Measurements from ENCODE around the gene IFI35. TPM values are rescaled to one million over a fixed set of nuclear protein-coding genes. Genes with fewer than 3 reads are reported as not detected.
"Not testable (repeated sequence)": the region's sequence is repeated elsewhere in the genome, so short reads cannot be mapped to it uniquely, and the experiment has no call there.

Gene IFI35
- total RNA-seq, 4 donors from 2014 or later = 60.1 to 85.8 (median 73.4) TPM

- no peak for DNase-seq
- TF ChIP-seq CTCF (IDR thresholded peaks at IDR 0.05) = no peak
- TF ChIP-seq POLR2A (IDR thresholded peaks at IDR 0.05) = no peak
- Histone ChIP-seq H3K27me3 (no peaks in the 10 kb centered on the region), H3K4me3 (no peak overlapping the region), H3K36me3 (no peaks in the 10 kb centered on the region), H3K9me3 (no peaks in the 10 kb centered on the region), H3K27ac (no peak overlapping the region), H3K4me1 (no peaks in the 10 kb centered on the region)
Measured at GRCh38 chr17:43039646-43040045, 33.1 kb downstream of the IFI35 start.

- Histone ChIP-seq H3K4me1 (no peaks in the 10 kb centered on the region), H3K36me3 (no peaks in the 10 kb centered on the region), H3K27me3 (no peaks in the 10 kb centered on the region), H3K27ac (no peak overlapping the region), H3K9me3 (no peaks in the 10 kb centered on the region), H3K4me3 (no peak overlapping the region)
- no peak for DNase-seq
- no peak for TF ChIP-seq POLR2A (IDR thresholded peaks at IDR 0.05)
- TF ChIP-seq CTCF (IDR thresholded peaks at IDR 0.05) = no peak
Measured at GRCh38 chr17:43040655-43041054, 34.1 kb downstream of the IFI35 start.

- DNase-seq = no peak
- H3K9me3 ChIP-seq = no peaks in the 10 kb centered on the region
- H3K27ac ChIP-seq = no peak overlapping the region
- TF ChIP-seq CTCF (IDR thresholded peaks at IDR 0.05) = no peak
- TF ChIP-seq POLR2A (IDR thresholded peaks at IDR 0.05) = no peak
- no peaks in the 10 kb centered on the region for H3K27me3 ChIP-seq
- no peaks in the 10 kb centered on the region for H3K36me3 ChIP-seq
- no peak overlapping the region for H3K4me3 ChIP-seq
- H3K4me1 ChIP-seq = no peaks in the 10 kb centered on the region
Measured at GRCh38 chr17:43042025-43042628, 35.5 kb downstream of the IFI35 start.

- H3K4me3 ChIP-seq = no peak overlapping the region
- no peaks in the 10 kb centered on the region for H3K27me3 ChIP-seq
- no peak for TF ChIP-seq POLR2A (IDR thresholded peaks at IDR 0.05)
- no peak for TF ChIP-seq CTCF (IDR thresholded peaks at IDR 0.05)
- no peaks in the 10 kb centered on the region for H3K36me3 ChIP-seq
- H3K9me3 ChIP-seq = no peaks in the 10 kb centered on the region
- H3K4me1 ChIP-seq = no peaks in the 10 kb centered on the region
- H3K27ac ChIP-seq = no peak overlapping the region
- no peak for DNase-seq
Measured at GRCh38 chr17:43043307-43043706, 36.7 kb downstream of the IFI35 start.

- TF ChIP-seq CTCF (IDR thresholded peaks at IDR 0.05) (no peak), POLR2A (IDR thresholded peaks at IDR 0.05) (no peak)
- DNase-seq = no peak
- no peak overlapping the region for H3K4me3 ChIP-seq
- H3K36me3 ChIP-seq = no peaks in the 10 kb centered on the region
- H3K27ac ChIP-seq = no peak overlapping the region
- no peaks in the 10 kb centered on the region for H3K9me3 ChIP-seq
- H3K27me3 ChIP-seq = no peaks in the 10 kb centered on the region
- no peaks in the 10 kb centered on the region for H3K4me1 ChIP-seq
Measured at GRCh38 chr17:43044024-43044423, 37.4 kb downstream of the IFI35 start.

GRCh38 chr17:43051969-43052368 lies 45.4 kb downstream of the IFI35 start:
- DNase-seq = no peak
- TF ChIP-seq CTCF (IDR thresholded peaks at IDR 0.05) = no peak
- TF ChIP-seq POLR2A (IDR thresholded peaks at IDR 0.05) = no peak
- H3K27me3 ChIP-seq = no peaks in the 10 kb centered on the region
- no peak overlapping the region for H3K4me3 ChIP-seq
- no peaks in the 10 kb centered on the region for H3K9me3 ChIP-seq
- H3K4me1 ChIP-seq = no peaks in the 10 kb centered on the region
- H3K36me3 ChIP-seq = no peaks in the 10 kb centered on the region
- H3K27ac ChIP-seq = no peak overlapping the region

GRCh38 chr17:43053008-43053407 lies 46.4 kb downstream of the IFI35 start:
- H3K27me3 ChIP-seq, DNase-seq, H3K36me3 ChIP-seq: not testable (repeated sequence)

More at GRCh38 chr17:43053008-43053407, 46.4 kb downstream of the IFI35 start:
- not testable (repeated sequence) for H3K9me3 ChIP-seq, H3K4me3 ChIP-seq, H3K4me1 ChIP-seq, H3K27ac ChIP-seq
